Measurements from ENCODE around the gene FGD2. TPM values are rescaled to one million over a fixed set of nuclear protein-coding genes. Genes with fewer than 3 reads are reported as not detected.

FGD2 gene
- total RNA-seq, 2 donors from 2014 or later, result 4.9 to 8.0 TPM

DNA sequence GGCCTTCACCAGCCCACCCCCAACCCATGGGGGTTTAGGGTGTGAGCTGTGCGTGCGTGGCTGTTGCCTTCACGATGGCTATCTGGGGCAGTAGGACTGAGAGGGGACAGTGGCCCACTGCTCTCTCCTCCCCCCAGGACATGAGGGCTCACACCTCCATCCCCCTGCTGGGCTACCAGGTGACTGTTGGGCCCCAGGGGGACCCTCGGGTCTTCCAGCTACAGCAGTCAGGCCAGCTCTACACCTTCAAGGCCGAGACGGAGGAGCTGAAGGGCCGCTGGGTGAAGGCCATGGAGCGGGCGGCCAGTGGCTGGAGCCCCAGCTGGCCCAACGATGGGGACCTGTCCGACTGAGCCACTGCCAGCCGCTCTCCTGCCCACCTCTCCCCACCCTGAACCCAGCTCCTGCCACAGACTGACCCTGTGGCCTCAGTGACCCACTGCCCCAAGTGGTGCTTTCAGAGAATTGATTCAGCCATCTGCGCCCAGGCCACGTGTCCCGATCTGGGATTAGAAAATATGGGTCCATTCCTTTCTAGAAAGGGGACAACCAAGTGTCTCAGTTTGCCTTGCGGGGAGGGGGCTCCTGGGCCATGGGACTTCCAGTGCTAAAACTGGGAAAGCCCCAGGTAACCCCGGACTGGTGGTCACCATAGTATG, 22.5 kb downstream of the FGD2 start:
- Histone ChIP-seq H3K4me1 (no peaks in the 10 kb centered on the region), H3K36me3 (no peaks in the 10 kb centered on the region), H3K27me3 (no peaks in the 10 kb centered on the region), H3K9me3 (no peaks in the 10 kb centered on the region), H3K27ac (no peak overlapping the region), H3K4me3 (no peak overlapping the region)
- TF ChIP-seq, protein P1, sequence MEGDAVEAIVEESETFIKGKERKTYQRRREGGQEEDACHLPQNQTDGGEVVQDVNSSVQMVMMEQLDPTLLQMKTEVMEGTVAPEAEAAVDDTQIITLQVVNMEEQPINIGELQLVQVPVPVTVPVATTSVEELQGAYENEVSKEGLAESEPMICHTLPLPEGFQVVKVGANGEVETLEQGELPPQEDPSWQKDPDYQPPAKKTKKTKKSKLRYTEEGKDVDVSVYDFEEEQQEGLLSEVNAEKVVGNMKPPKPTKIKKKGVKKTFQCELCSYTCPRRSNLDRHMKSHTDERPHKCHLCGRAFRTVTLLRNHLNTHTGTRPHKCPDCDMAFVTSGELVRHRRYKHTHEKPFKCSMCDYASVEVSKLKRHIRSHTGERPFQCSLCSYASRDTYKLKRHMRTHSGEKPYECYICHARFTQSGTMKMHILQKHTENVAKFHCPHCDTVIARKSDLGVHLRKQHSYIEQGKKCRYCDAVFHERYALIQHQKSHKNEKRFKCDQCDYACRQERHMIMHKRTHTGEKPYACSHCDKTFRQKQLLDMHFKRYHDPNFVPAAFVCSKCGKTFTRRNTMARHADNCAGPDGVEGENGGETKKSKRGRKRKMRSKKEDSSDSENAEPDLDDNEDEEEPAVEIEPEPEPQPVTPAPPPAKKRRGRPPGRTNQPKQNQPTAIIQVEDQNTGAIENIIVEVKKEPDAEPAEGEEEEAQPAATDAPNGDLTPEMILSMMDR (IDR thresholded peaks at IDR 0.05), result no peak
- DNase-seq (ENCODE audit: low spot score), result no peak

DNA sequence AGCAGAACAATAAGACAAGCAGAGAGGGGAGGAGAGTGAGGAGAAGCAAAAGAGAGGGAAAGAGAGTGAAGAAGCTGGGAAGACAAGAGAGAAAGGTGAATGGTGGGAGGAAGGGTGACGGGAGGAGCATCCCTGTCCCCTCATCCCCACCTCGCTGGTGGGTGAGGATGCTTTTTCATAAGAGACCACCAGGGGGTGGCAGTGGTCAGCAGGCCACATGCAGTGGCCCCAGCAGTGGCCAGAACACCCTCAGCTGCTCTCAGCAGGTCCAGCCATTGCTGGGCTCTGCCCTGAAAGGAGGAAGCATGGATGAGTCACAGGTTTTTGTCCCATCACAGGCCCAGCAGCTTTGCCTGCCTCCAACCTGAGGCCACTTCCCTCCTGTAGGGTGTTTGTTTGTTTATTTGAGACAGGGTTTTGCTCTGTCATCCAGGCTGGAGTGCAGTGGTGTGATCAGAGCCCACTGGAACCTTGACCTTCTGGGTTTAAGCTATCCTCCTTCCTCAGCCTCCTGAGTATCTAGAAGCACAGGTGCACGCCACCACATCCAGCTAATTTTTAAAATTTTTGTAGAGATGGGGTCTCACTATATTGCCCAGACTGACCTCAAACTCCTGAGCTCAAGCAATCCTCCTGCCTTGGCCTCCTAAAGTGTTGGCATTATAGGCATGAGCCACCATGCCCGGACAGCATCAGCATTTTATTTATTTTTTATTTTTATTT, 24.0 kb downstream of the FGD2 start:
- Histone ChIP-seq H3K27ac (no peak overlapping the region), H3K4me3 (no peak overlapping the region), H3K27me3 (no peaks in the 10 kb centered on the region), H3K9me3 (no peaks in the 10 kb centered on the region), H3K4me1 (no peaks in the 10 kb centered on the region), H3K36me3 (no peaks in the 10 kb centered on the region)
- peak; percentile 76 for DNase-seq (ENCODE audit: low spot score)
- TF ChIP-seq, protein P1 (IDR thresholded peaks at IDR 0.05), result peak; percentile 51 to 85

DNA sequence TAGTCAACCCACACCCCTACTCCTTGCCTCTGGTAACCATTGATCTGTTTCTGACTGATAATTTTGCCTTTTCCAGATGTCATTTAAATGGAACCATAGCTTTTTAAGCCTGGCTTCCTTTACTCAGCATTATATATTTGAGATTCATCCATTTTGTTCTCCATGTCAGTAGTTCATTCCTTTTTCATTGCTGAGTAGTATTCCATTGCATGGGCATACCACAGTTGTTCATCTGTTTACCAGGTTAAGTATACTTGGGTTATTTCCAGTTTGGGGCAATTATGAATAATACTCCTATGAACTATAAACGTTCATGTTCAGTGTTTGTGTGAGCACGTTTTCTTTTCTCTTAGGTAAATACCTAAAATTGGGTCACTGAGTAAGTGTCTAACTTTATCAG, 25.1 kb downstream of the FGD2 start:
- Histone ChIP-seq H3K4me1 (no peaks in the 10 kb centered on the region), H3K36me3 (no peaks in the 10 kb centered on the region), H3K4me3 (no peak overlapping the region), H3K9me3 (no peaks in the 10 kb centered on the region), H3K27me3 (no peaks in the 10 kb centered on the region), H3K27ac (no peak overlapping the region)
- DNase-seq (ENCODE audit: low spot score), result no peak
- TF ChIP-seq, protein P1 (IDR thresholded peaks at IDR 0.05), result no peak

DNA sequence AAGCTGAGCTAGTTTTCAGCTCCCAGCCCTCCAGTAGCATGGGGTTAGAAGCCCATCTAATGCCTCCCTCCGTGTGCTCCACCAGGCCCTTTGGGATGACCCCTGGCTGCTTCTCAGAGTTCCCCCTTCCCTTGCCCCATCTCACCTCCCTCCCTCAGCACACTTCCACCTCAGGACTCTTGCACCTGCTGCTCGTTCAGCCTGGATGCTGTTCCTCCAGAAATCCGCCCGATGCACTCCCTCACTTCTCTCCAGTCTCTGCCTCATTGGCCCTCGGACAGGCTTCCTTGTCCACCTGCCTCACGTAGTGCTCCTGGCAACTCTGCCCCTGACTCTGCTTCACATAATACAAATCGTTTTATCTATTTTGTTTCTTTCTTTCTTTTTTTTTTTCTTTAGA, 26.8 kb downstream of the FGD2 start:
- H3K4me3 ChIP-seq, result no peak overlapping the region
- no peak for DNase-seq (ENCODE audit: low spot score)
- H3K27ac ChIP-seq, result no peak overlapping the region
- H3K4me1 ChIP-seq, result no peaks in the 10 kb centered on the region
- no peaks in the 10 kb centered on the region for H3K27me3 ChIP-seq
- TF ChIP-seq, protein P1 (IDR thresholded peaks at IDR 0.05), result no peak
- H3K9me3 ChIP-seq, result no peaks in the 10 kb centered on the region
- no peaks in the 10 kb centered on the region for H3K36me3 ChIP-seq

DNA sequence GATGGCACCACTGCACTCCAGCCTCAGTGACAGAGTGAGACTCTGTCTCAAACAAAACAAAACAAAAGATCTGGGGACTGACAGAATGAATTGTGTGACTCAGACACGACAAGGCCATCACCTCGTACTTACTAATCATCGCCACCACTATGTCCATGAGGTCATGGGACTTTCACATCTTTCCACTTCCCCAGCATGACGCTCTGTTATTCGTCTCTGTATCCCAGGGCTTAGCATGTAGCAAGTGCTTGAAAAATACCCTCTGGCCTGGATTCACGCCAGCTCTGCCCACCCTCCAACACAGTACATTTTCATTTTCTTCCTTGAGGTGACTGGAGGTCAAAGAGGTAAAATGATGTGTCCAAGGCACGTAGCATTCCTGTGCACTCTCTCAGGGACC, 27.8 kb downstream of the FGD2 start:
- no peaks in the 10 kb centered on the region for H3K4me1 ChIP-seq
- DNase-seq (ENCODE audit: low spot score), result no peak
- no peaks in the 10 kb centered on the region for H3K27me3 ChIP-seq
- TF ChIP-seq, protein P1 (IDR thresholded peaks at IDR 0.05), result no peak
- no peaks in the 10 kb centered on the region for H3K9me3 ChIP-seq
- H3K4me3 ChIP-seq, result no peak overlapping the region
- no peaks in the 10 kb centered on the region for H3K36me3 ChIP-seq
- H3K27ac ChIP-seq, result no peak overlapping the region

Data from right atrium auricular region (tissue), 2 donors.